DMS 273 (cell line): ENCODE data around the gene ERBB3.

Experiments
- DNase-seq: peaks from one replicate; lab custom pipeline; 2025; ENCODE audit not compliant: unreplicated experiment; lab: John Stamatoyannopoulos, UW

Gene ERBB3

DNA sequence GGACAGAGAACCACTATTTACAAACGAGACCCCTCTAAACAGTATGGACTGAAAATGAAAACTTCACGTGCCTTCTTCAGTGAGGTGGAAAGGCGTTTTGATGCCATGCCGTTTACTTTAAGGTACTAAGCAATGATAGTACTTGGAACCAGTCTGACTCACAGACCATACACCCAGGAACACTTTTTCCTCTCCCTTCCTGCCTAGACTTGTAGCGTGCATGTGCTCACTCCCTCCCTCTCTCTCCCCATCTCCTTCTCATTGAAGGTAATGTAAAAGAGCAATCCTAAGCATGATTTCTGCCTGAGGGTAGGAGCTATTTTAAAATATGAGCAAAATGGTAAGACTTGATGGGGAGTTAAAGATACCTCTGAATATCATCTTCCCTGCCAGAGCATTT, 30.6 kb downstream of the ERBB3 start:
- no peak for DNase-seq

- DNase-seq, result no peak
These were observed 34.1 kb downstream of the ERBB3 start for GRCh38 chr12:56114084-56114483.

GRCh38 chr12:56115329-56115728, 35.4 kb downstream of the ERBB3 start:
- no peak for DNase-seq

DNA sequence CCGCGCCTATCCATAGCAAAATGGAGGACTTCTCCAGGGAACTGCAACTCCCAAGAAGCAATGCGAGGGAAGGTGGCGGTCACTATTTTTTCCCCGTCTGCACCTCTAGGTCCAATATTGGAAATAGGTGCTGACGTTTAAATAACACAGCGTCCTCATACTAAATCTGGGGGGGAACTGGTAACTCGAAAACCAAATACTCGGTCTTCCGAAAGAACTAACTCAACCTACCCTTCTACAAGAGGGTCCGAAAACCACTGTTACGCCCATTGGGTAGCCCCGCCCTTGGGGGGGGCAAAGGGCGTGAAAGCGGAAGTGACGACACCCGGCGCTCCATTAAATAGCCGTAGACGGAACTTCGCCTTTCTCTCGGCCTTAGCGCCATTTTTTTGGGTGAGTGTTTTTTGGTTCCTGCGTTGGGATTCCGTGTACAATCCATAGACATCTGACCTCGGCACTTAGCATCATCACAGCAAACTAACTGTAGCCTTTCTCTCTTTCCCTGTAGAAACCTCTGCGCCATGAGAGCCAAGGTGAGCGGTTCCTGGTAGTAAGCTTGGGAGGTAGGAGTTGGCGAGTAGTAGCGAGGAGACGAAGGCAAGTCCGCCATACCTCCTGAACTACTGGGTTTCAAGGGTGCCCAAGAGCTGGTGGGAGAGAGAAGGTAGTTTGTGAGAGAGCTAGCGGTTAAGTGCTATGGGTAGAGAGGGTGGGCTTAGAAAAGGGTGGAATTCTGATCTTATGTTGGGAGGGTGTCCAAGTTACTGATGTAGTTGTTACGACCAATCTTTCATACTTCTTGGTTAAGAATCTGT, 36.5 kb downstream of the ERBB3 start, which contains the start of gene RPL41:
Gene RPL41, plus strand, starts transcription at position 367 of the 815 bp plus-strand sequence.
- peak; percentile 95 for DNase-seq

- DNase-seq, result peak; percentile 42
These were observed 37.2 kb downstream of the ERBB3 start for GRCh38 chr12:56117082-56117706.

GRCh38 chr12:56117778-56118687, 38.1 kb downstream of the ERBB3 start, which contains the start of gene ZC3H10:
Gene ZC3H10, plus strand, starts transcription at chr12:56118266. Its CDS starts 2,297 bp downstream, at chr12:56120563.
- DNase-seq, result peak; percentile 99

GRCh38 chr12:56118688-56119357, 38.9 kb downstream of the ERBB3 start:
- DNase-seq, result no peak

GRCh38 chr12:56119361-56119796, 39.4 kb downstream of the ERBB3 start:
- peak; percentile 91 for DNase-seq

GRCh38 chr12:56120158-56120846, 40.3 kb downstream of the ERBB3 start:
- no peak for DNase-seq

- DNase-seq, result no peak
These were observed 41.4 kb downstream of the ERBB3 start for GRCh38 chr12:56121204-56121870.

- peak; percentile 52 for DNase-seq
These were observed 42.7 kb downstream of the ERBB3 start for GRCh38 chr12:56122637-56123036.

- no peak for DNase-seq
These were observed 44.2 kb downstream of the ERBB3 start for GRCh38 chr12:56124133-56124532.

- DNase-seq, result no peak
These were observed 46.8 kb downstream of the ERBB3 start for GRCh38 chr12:56126732-56127239.

DNA sequence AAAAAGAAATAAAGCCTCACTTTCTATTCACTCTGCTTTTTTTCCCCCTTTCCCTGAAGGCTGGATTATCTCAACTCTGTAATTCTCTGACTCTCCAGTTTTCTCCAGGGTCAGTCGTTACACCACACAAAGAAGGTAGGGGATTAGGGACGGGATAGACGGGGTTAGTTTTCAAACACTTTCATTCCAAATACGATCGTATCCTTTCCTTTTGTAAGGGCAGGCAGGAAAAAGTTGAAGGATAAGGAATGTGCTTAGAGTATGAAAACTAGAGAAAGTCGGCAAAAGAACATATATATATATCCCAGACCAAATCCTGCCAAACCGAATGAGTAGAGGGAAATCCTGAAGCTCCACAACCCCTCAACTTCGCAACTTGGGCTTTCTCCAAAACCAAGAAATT, 47.5 kb downstream of the ERBB3 start:
- no peak for DNase-seq

- peak; percentile 99 for DNase-seq
These were observed 48.1 kb downstream of the ERBB3 start, which contains the start of gene ESYT1 for GRCh38 chr12:56127888-56128669. Gene ESYT1, plus strand, starts transcription at chr12:56128267. Its CDS starts 53 bp downstream, at chr12:56128320.

GRCh38 chr12:56128670-56129205, 48.8 kb downstream of the ERBB3 start:
- peak; percentile 54 for DNase-seq

DNA sequence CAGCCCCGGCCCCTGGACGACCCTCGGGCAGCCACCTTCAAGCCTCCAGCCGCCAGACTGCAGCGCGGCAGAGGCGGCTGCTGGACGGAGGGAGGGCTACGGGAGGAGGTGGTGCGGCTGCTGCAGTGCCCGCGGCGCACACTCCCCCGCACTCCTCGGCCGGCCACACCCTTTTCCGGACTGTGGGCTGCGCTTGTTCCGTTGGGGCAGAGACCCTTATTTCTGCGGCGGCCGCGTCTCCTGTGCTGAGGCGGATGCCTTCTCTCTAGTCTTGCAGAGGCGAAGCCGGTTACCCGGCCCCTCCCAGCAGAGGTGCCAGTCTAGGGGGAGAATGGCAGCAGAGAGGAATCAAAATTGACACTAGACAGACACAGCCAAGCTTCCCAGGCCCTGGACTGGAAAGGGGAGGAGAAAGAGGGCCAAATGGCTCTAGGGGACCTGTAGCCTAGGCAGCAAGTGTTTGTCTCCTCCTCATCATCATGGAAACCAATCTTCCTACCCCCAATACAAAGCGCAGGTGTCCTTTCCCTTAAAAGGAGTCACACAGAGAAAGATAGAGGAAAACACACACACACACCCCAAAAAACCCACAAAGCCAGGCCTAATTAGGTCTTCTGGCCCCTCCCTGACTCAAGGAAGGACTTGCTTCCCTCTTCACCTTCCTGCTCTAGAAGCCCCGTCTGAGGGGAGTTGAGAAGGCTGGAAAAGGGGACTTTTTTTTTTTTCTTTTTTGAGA, 49.4 kb downstream of the ERBB3 start:
- DNase-seq, result peak; percentile 55
